CD4-positive, alpha-beta T cell (primary cell): ENCODE data around the gene PLD6. TPM values are rescaled to one million over a fixed set of nuclear protein-coding genes. Genes with fewer than 3 reads are reported as not detected.
A peak's percentile ranks its signal among the peaks of the same experiment; 100 is the strongest.

Experiments
- ATAC-seq: fragments of 200-7000 bp; cut with Tn5 transposase; one replicate; pipeline ENCODE4 v1.10.0; 2022; ENCODE audit warnings: mild to moderate bottlenecking; ENCODE audit not compliant: poor library complexity
- CTCF ChIA-PET: fragments of 350-600 bp; sonication (Branson Sonifier 250); formaldehyde crosslinking; loops from one replicate; lab custom pipeline; 2021; ENCODE audit warnings: antibody characterized with exemption, inconsistent platforms; lab: Charles Lee
- POLR2A ChIA-PET: fragments of 350-600 bp; sonication (Branson Sonifier 250); formaldehyde crosslinking; loops from one replicate; lab custom pipeline; 2021; ENCODE audit warnings: antibody characterized with exemption, inconsistent platforms; lab: Charles Lee
- DNase-seq, 14 experiments: peaks; one replicate each; pipeline ENCODE4 v3.0.0-alpha.2; 2013 to 2020; ENCODE audit warnings: mixed read lengths in 2 of 14
- H3K27ac ChIP-seq, 2 donors: one replicate each; pipeline versions ENCODE4 v1.5.1 to v1.7.0; 2013; ENCODE audit warnings: low read length in 2 of 2, low read depth in 1 of 2, mild to moderate bottlenecking in 1 of 2
- H3K27me3 ChIP-seq, 2 experiments: 1 replicate in 1 of 2; 2 replicates in 1 of 2; pipeline versions ENCODE4 v1.6.1 to v1.7.0; 2013; ENCODE audit warnings: low read length in 2 of 2, control low read depth in 1 of 2, mild to moderate bottlenecking in 1 of 2, moderate library complexity in 1 of 2; ENCODE audit not compliant: insufficient read depth in 2 of 2, control insufficient read depth in 1 of 2
- H3K36me3 ChIP-seq: one replicate; pipeline ENCODE4 v1.6.1; 2013; ENCODE audit warnings: low read length, control low read depth; ENCODE audit not compliant: insufficient read depth
- H3K4me1 ChIP-seq: one replicate; pipeline ENCODE4 v1.6.1; 2013; ENCODE audit warnings: low read length, control low read depth; ENCODE audit not compliant: insufficient read depth
- H3K4me3 ChIP-seq: one replicate; pipeline ENCODE4 v1.5.1; 2013; ENCODE audit warnings: mild to moderate bottlenecking, low read length, moderate library complexity
- H3K9me3 ChIP-seq, 2 experiments: 1 replicate in 1 of 2; 2 replicates in 1 of 2; pipeline versions ENCODE4 v1.6.1 to v1.7.0; 2013; ENCODE audit warnings: low read length in 2 of 2, mild to moderate bottlenecking in 2 of 2, control low read depth in 1 of 2, moderate library complexity in 1 of 2; ENCODE audit not compliant: control insufficient read depth in 1 of 2, insufficient read depth in 1 of 2
- H3K27ac Mint-ChIP-seq: one replicate; pipeline ENCODE4 v1.8.0; 2020; ENCODE audit warnings: mixed read lengths
- H3K27me3 Mint-ChIP-seq: one replicate; pipeline ENCODE4 v1.8.0; 2021; ENCODE audit warnings: mixed read lengths
- H3K36me3 Mint-ChIP-seq: one replicate; pipeline ENCODE4 v1.8.0; 2021; ENCODE audit warnings: low read depth, mixed read lengths
- H3K4me1 Mint-ChIP-seq: one replicate; pipeline ENCODE4 v1.8.0; 2021; ENCODE audit warnings: low read depth, mixed read lengths
- H3K4me3 Mint-ChIP-seq: one replicate; pipeline ENCODE4 v1.8.0; 2020; ENCODE audit warnings: mild to moderate bottlenecking, mixed read lengths
- H3K9me3 Mint-ChIP-seq: one replicate; pipeline ENCODE4 v1.8.0; 2020; ENCODE audit warnings: mixed read lengths
- CTCF ChIP-seq: fragments of 200-600 bp; IDR thresholded peaks from one replicate; pipeline ENCODE4 v1.8.0; 2022; ENCODE audit warnings: antibody characterized with exemption, mild to moderate bottlenecking
- intact Hi-C, 2 experiments: fragments of 100-400 bp; cut with DNase I in 1 of 2; cut with micrococcal nuclease in 1 of 2; formaldehyde crosslinking; loops; one replicate each; pipeline versions ENCODE4 v1.15.1 to v1.9.0; 2023 to 2025; cut with DNase I, micrococcal nuclease
- total RNA-seq, 174 experiments: library from RNA in 2 of 174; stranded (reverse) in 2 of 174; gene quantifications; one replicate each; pipeline ENCODE4 v1.2.3 and lab custom pipeline; 2021 to 2026

PLD6 gene
- total RNA-seq, 2 experiments from 2014 or later, result 7.1 to 7.5 TPM

GRCh38 chr17:17180741-17181525 is 25.2 kb downstream of the PLD6 start:
- peaks cover 99% of the 10 kb centered on the region for H3K4me1 ChIP-seq
- H3K27ac Mint-ChIP-seq, result peak overlapping the region; percentile 99
- no peaks in the 10 kb centered on the region for H3K27me3 Mint-ChIP-seq
- no peak overlapping the region for H3K4me3 ChIP-seq
- peaks cover 27% of the 10 kb centered on the region for H3K36me3 ChIP-seq
- no peak for TF ChIP-seq CTCF
- no peaks in the 10 kb centered on the region for H3K27me3 ChIP-seq
- H3K4me3 Mint-ChIP-seq, result peak overlapping the region; percentile 86
- peak overlapping the region; percentile 77 for H3K27ac ChIP-seq
- peaks cover 94% of the 10 kb centered on the region for H3K4me1 Mint-ChIP-seq
- intact Hi-C loops, result no loop called here
- H3K9me3 ChIP-seq, result no peaks in the 10 kb centered on the region
- H3K9me3 Mint-ChIP-seq, result no peaks in the 10 kb centered on the region
- peaks cover 54% of the 10 kb centered on the region for H3K36me3 Mint-ChIP-seq
- ChIA-PET CTCF (interaction anchor here (1.0 to 2.9 kb wide), 3 partner anchors 25 to 189 kb away, joined by 3 to 7 read pairs (median 3); partner anchors contain the start of gene PLD6), POLR2A (interaction anchor here (1.1 to 3.0 kb wide), 5 partner anchors 8 to 27 kb away, joined by 3 to 12 read pairs (median 9); partner anchors contain the start of gene PLD6)
- DNase-seq (no peak), ATAC-seq (no peak)

GRCh38 chr17:17180141-17180603 is 26.0 kb downstream of the PLD6 start:
- DNase-seq (peak in 13 of 14 experiments; percentile 30 to 57 (median 45)), ATAC-seq (peak; percentile 21)
- H3K36me3 Mint-ChIP-seq, result peaks cover 52% of the 10 kb centered on the region
- H3K4me3 Mint-ChIP-seq, result peak overlapping the region; percentile 86
- Histone ChIP-seq H3K4me1 (peaks cover 100% of the 10 kb centered on the region), H3K27ac (peak overlapping the region; percentile 77), H3K27me3 (no peaks in the 10 kb centered on the region), H3K36me3 (peaks cover 35% of the 10 kb centered on the region), H3K9me3 (no peaks in the 10 kb centered on the region), H3K4me3 (peak overlapping the region; percentile 36)
- H3K9me3 Mint-ChIP-seq, result no peaks in the 10 kb centered on the region
- ChIA-PET CTCF (interaction anchor here (1.0 kb wide), 1 partner anchor 26 kb away, joined by 3 read pairs; the partner anchor contains the start of gene PLD6), POLR2A (interaction anchor here (0.9 to 3.0 kb wide), 8 partner anchors 9 to 100 kb away, joined by 3 to 12 read pairs (median 4); partner anchors contain the start of genes FLCN and PLD6)
- no peak for TF ChIP-seq CTCF
- intact Hi-C loops, result no loop called here
- H3K4me1 Mint-ChIP-seq, result peaks cover 93% of the 10 kb centered on the region
- H3K27ac Mint-ChIP-seq, result peak overlapping the region; percentile 99
- no peaks in the 10 kb centered on the region for H3K27me3 Mint-ChIP-seq

DNA sequence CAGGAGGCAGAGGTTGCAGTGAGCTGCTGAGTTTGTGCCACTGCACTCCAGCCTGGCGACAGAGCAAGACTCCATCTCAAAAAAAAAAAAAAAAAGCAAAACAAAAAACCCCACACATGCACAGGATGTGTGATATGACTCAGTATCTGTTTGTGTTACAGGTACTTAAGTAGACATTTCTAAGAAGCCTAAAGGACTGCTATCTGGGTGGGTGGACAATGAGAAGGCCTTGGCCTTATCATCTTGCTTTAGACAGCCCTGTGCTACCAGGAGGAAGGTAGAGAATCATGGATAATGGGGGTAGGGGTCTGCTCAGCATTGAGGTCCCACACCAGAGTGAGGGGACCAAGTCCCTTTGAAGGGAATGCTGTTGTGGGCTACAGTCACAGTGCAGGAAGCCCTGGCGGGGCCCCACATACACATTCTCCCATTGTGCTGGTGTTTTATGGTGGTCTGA is 26.7 kb downstream of the PLD6 start:
- peaks cover 40% of the 10 kb centered on the region for H3K36me3 ChIP-seq
- H3K36me3 Mint-ChIP-seq, result peaks cover 59% of the 10 kb centered on the region

More for the DNA sequence above, 26.7 kb downstream of the PLD6 start:
- Histone ChIP-seq H3K27ac (peak overlapping the region; percentile 77), H3K4me3 (peak overlapping the region; percentile 36), H3K27me3 (no peaks in the 10 kb centered on the region), H3K9me3 (no peaks in the 10 kb centered on the region), H3K4me1 (peaks cover 100% of the 10 kb centered on the region)
- DNase-seq (peak in 7 of 14 experiments; percentile 22 to 74 (median 51)), ATAC-seq (peak; percentile 50)
- TF ChIP-seq CTCF, result no peak
- peaks cover 91% of the 10 kb centered on the region for H3K4me1 Mint-ChIP-seq
- peak overlapping the region; percentile 86 for H3K4me3 Mint-ChIP-seq
- POLR2A ChIA-PET, result interaction anchor here (0.7 to 1.4 kb wide), 9 partner anchors 10 to 101 kb away, joined by 3 to 6 read pairs (median 4); partner anchors contain the start of genes FLCN and PLD6
- H3K27ac Mint-ChIP-seq, result peak overlapping the region; percentile 99
- CTCF ChIA-PET, result no interaction called here
- no peaks in the 10 kb centered on the region for H3K27me3 Mint-ChIP-seq
- H3K9me3 Mint-ChIP-seq, result no peaks in the 10 kb centered on the region
- intact Hi-C loops, result loop anchor here (2.0 to 5.0 kb wide), 2 partner anchors 38 to 57 kb away; partner anchors contain the start of gene FLCN (in 1 of the 2)
